OCI-LY7 (cell line): Measurements from ENCODE around the gene CACNA2D1.

ENCODE experiments used
- CTCF ChIP-seq: fragments of 200-600 bp; sonication (generic); conservative IDR thresholded peaks from 2 replicates; pipeline ENCODE4 v1.5.1; 2014; ENCODE audit warnings: mild to moderate bottlenecking, antibody characterized with exemption, low read length, moderate library complexity, mixed read lengths
- EZH2phosphoT487 ChIP-seq: fragments of 200-600 bp; sonication (generic); IDR thresholded peaks from 2 replicates; pipeline ENCODE4 v1.6.1; 2018; ENCODE audit warnings: low read depth, borderline replicate concordance, mild to moderate bottlenecking, mixed run types, antibody characterized with exemption, low read length, moderate library complexity, mixed read lengths

- TF ChIP-seq CTCF = no peak
- TF ChIP-seq EZH2phosphoT487 = no peak
These were observed 390.0 kb downstream of the CACNA2D1 start for GRCh38 chr7:82053453-82054032.
